ENCODE data around the gene CHTOP.
"Not testable (repeated sequence)": the region's sequence is repeated elsewhere in the genome, so short reads cannot be mapped to it uniquely, and the experiment has no call there.

Gene CHTOP

GRCh38 chr1:153633754-153634665, at the start of gene CHTOP:
CHTOP (plus strand) TSS chr1:153634066; CDS start chr1:153636589, 2,523 bp downstream.
- peak; percentile 95 for DNase-seq (ENCODE audit: extremely low spot score, insufficient read length, low read depth)
- FAIRE-seq: peak; percentile 97

GRCh38 chr1:153585006-153585405, 48.9 kb upstream of the CHTOP start:
- DNase-seq (ENCODE audit: extremely low spot score, insufficient read length, low read depth) (no peak), FAIRE-seq (no peak)

GRCh38 chr1:153586347-153586746, 47.5 kb upstream of the CHTOP start:
- FAIRE-seq (no peak), DNase-seq (ENCODE audit: extremely low spot score, insufficient read length, low read depth) (no peak)

- DNase-seq (ENCODE audit: extremely low spot score, insufficient read length, low read depth) (no peak), FAIRE-seq (no peak)
Measured at GRCh38 chr1:153587314-153587713, 46.6 kb upstream of the CHTOP start.

GRCh38 chr1:153588033-153588432, 45.8 kb upstream of the CHTOP start:
- not testable (repeated sequence) for DNase-seq (ENCODE audit: extremely low spot score, insufficient read length, low read depth); FAIRE-seq

GRCh38 chr1:153588482-153588881, 45.4 kb upstream of the CHTOP start:
- FAIRE-seq (no peak), DNase-seq (ENCODE audit: extremely low spot score, insufficient read length, low read depth) (no peak)

GRCh38 chr1:153592748-153593147, 41.1 kb upstream of the CHTOP start:
- FAIRE-seq (no peak), DNase-seq (ENCODE audit: extremely low spot score, insufficient read length, low read depth) (no peak)

- FAIRE-seq: no peak
- DNase-seq (ENCODE audit: extremely low spot score, insufficient read length, low read depth): no peak
Measured at GRCh38 chr1:153597206-153597605, 36.7 kb upstream of the CHTOP start.

GRCh38 chr1:153598309-153599172, 35.3 kb upstream of the CHTOP start:
- DNase-seq (ENCODE audit: extremely low spot score, insufficient read length, low read depth) (peak; percentile 75), FAIRE-seq (peak; percentile 93)

- DNase-seq (ENCODE audit: extremely low spot score, insufficient read length, low read depth) (no peak), FAIRE-seq (no peak)
Measured at GRCh38 chr1:153599847-153600246, 34.0 kb upstream of the CHTOP start.

- FAIRE-seq: no peak
Measured at GRCh38 chr1:153602749-153603148, 31.1 kb upstream of the CHTOP start.

GRCh38 chr1:153606194-153606593, 27.7 kb upstream of the CHTOP start:
- FAIRE-seq (no peak), DNase-seq (ENCODE audit: extremely low spot score, insufficient read length, low read depth) (no peak)

More at GRCh38 chr1:153602749-153603148, 31.1 kb upstream of the CHTOP start:
- no peak for DNase-seq (ENCODE audit: extremely low spot score, insufficient read length, low read depth)

- no peak for FAIRE-seq
Measured at GRCh38 chr1:153607381-153607780, 26.5 kb upstream of the CHTOP start.

GRCh38 chr1:153608089-153608682, 25.7 kb upstream of the CHTOP start:
- no peak for DNase-seq (ENCODE audit: extremely low spot score, insufficient read length, low read depth)
- FAIRE-seq: no peak

More at GRCh38 chr1:153607381-153607780, 26.5 kb upstream of the CHTOP start:
- DNase-seq (ENCODE audit: extremely low spot score, insufficient read length, low read depth): no peak

- DNase-seq (ENCODE audit: extremely low spot score, insufficient read length, low read depth): no peak
- no peak for FAIRE-seq
Measured at GRCh38 chr1:153608742-153609584, 24.9 kb upstream of the CHTOP start.

GRCh38 chr1:153609585-153609907, 24.3 kb upstream of the CHTOP start:
- no peak for FAIRE-seq
- DNase-seq (ENCODE audit: extremely low spot score, insufficient read length, low read depth): no peak

GRCh38 chr1:153610334-153610733, 23.5 kb upstream of the CHTOP start:
- DNase-seq (ENCODE audit: extremely low spot score, insufficient read length, low read depth): no peak
- FAIRE-seq: no peak

GRCh38 chr1:153610811-153611301, 23.0 kb upstream of the CHTOP start:
- no peak for FAIRE-seq
- DNase-seq (ENCODE audit: extremely low spot score, insufficient read length, low read depth): no peak

GRCh38 chr1:153611356-153611755, 22.5 kb upstream of the CHTOP start:
- no peak for FAIRE-seq

More at GRCh38 chr1:153611356-153611755, 22.5 kb upstream of the CHTOP start:
- no peak for DNase-seq (ENCODE audit: extremely low spot score, insufficient read length, low read depth)

All from GM18507 (cell line).